Fibroblast of the conjunctiva (primary cell): ENCODE measurements around the gene GCAT.
A peak's percentile ranks its signal among the peaks of the same experiment; 100 is the strongest.

Experiments used
- DNase-seq: peaks from one replicate; pipeline ENCODE4 v3.0.0-alpha.2; 2010; ENCODE audit warnings: low read depth

Gene GCAT

DNA sequence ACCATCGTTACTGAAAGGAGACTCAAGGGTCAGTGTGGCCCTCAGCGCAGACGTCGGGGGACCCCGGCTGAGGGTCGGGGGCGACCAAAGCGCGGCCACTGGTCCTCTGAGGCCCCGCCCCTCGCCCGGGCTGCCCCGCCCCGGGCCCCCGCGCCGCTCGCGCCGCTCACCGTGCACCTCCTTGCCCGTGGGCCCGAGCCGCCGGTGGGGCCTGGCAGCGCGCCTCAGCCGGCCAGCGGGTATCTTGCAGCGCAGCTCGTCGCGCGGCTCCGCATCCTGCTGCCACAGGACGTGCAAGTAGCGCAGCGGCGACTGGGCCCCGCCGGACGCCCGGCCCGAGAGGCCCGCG lies 36.0 kb downstream of the GCAT start:
- no peak for DNase-seq

DNA sequence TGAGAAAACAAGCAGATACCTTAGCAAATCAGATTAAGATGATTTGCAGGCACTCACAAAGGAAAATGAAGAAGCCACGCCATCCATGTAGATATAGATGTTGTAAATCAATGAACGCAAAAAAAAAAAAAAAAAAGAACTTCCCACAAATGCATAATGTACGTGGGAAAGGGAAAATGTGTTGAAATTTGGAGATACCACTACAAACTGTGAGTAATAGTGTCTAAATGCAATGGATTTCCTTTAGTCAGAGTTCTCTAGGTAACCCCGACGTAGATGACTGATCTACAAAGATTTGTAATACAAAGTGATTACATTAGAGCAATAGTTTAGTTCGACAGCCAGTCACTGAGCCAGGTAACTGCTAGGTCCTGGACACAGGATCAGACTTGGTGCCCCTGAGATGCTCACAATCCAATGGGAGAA lies 37.2 kb downstream of the GCAT start:
- DNase-seq: no peak

DNA sequence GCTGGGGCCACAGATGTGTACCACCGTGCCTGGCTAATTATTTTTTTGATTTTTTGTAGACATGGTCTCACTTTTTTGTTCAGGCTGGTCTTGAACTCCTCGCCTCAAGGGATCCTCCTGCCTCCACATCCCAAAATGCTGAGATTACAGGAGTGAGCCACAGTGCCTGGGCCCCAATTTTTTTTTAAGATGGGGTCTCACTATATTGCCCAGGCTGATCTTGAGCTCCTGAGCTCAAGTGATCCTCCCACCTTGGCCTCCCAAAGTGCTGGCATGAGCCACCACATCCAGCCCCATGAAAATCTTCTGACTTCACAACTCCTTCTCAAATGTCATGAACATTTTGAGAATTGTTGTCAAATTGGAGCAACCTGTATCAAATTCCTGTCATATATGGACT lies 38.7 kb downstream of the GCAT start:
- DNase-seq: no peak

DNA sequence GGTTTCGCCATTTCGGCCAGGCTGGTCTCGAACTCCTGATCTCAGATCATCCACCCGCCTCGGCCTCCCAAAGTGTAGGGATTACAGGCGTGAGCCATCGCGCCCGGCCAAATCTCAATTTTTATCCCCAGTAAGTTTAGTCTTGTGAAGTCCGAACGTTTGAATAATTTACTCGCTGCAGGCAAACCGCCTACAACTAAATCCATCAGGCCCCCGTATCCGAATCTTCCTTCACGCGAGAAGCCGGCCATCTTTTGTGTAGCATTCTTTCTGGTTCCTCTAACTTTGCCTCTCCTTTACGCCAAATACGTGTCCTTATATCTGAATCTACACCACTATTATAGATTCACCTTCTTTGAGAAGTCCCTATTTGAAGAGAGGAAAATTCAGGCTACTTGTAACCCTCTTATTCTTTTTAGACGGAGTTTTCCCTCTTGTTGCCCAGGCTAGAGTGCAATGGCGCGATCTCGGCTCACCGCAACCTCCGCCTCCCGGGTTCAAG lies 40.9 kb downstream of the GCAT start:
- no peak for DNase-seq

DNA sequence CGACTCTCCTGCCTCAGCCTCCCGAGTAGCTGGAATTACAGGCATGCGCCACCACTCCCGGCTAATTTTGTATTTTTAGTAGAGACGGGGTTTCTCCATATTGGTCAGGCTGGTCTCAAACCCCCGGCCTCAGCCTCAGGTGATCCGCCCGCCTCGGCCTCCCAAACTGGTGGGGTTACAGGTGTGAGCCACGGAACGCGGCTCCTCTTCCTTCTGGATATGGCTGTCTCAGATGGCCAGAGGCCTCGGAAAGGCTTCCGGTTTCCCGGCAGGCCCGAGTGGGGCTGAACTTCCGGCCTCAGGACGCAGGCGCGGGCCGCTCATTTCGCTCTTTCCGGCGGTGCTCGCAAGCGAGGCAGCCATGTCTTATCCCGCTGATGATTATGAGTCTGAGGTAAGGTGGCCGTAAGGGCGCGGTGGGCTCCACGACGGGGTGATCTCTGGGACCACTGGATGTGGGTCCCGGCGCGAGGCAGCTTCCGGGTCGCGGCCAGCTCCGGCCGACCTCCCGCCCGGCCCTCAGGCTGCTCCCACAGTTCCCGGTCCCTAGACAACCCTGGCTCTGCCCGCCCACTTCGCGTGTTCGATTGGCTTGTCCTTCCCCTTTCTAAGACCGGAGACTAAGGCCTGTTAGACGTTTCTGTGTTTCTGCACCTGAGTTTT lies 41.5 kb downstream of the GCAT start, which contains the start of gene EIF3L:
Gene EIF3L, plus strand, starts transcription at position 331 of the 663 bp plus-strand sequence. Its CDS starts 31 bp downstream, at position 362.
- DNase-seq: peak; percentile 64

DNA sequence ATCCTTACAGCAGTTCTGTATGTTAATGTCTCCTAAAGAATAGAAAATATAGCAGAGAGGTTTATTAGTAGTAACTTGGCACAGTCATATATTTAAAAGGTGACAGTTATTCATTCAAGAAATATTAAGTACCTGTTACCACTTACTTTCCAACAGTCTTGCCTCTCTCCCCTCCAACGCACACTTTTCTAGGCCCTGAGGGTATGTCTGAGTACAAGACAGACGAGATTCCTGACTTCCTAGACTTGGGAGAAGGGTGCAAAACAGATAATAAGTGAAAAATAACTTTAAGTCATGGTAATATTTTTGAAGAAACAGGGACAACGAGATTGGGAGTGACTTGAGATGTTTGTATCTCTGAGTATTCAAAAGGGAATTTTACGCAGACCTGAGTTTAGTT lies 43.1 kb downstream of the GCAT start:
- no peak for DNase-seq

DNA sequence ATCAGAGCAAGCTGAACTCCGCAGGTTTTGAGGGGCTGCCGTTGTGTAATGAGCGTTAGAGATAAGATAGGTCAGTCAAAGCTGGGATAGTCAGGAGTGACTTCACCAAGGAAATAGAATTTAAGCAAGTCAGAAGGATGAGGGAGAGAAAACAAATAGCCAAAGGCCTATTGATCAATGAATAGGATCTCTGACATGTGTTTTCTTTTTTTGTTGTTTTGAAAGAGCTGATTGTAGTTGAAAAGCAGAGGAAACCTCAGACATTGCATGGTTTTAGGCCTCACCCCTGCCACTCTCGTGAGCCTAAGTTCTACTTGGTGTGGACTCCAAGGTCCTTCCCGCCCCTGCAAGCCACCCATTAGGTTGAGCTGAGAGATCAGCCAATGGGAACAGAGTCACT lies 44.7 kb downstream of the GCAT start:
- DNase-seq: no peak

DNA sequence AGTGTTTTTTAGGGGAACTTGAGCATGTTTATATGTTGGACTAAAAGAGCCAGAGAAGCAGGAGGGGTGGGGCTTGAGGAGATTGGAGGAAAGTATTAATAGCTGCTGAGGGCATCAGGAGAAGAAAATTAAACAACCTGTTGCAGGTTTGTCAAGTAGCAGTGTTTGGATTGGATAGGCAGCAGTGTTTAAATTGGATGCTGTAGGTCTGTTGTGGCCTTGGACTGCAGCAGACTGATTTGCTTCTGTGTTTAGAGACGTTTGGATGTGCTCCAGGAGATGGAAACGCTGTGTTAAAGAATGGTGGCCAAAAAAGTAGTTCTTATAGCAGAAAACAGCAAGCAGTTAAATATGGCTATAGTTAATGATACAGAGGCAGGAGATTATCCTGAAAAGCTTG lies 47.2 kb downstream of the GCAT start:
- no peak for DNase-seq

DNA sequence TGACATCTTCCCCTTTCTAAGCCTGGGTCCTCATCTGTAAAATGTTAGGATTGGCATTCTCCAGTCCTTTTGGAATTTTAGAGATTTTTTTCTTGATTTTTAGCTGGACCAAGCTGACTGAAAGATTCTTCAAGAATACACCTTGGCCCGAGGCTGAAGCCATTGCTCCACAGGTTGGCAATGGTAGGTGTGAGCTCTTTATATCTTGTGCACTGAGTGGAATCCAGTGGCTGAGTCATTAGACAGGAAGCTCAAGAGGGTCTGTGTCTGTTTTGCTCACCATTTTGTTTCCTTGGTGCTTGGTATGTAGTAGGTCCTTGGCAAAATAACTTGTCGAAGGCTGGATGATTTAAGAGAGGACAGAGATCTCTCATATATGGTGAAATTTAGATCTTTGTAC lies 47.7 kb downstream of the GCAT start:
- no peak for DNase-seq

DNA sequence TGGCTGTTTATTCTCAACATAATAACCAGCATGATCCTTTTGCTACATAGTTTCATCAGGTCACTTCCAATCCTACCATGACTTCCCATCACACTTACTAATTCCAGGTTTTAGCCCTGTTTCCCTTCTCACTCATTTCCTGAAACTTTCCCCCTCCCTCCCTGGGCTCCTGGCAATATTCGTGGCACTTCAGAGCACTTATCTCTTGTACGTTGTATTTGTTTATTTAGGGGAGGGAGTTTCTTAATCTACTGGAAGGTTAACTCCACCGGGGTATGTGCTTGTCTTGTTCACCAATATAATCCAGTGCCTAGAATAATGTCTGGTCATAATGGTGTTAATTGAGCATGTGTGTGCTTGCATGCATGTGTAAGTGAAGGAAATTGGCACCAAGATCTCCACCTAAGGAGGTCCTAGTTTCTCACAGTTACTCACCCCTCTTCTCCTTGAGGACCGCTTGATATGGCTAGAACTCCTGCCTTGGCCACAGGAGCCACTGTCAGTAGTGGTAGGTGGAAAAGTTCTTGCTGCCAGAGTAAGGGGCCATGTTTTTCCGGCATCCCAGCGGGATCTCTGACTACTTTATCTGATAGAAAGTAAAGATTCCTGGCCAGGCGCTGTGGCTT lies 53.2 kb downstream of the GCAT start:
- DNase-seq: no peak

DNA sequence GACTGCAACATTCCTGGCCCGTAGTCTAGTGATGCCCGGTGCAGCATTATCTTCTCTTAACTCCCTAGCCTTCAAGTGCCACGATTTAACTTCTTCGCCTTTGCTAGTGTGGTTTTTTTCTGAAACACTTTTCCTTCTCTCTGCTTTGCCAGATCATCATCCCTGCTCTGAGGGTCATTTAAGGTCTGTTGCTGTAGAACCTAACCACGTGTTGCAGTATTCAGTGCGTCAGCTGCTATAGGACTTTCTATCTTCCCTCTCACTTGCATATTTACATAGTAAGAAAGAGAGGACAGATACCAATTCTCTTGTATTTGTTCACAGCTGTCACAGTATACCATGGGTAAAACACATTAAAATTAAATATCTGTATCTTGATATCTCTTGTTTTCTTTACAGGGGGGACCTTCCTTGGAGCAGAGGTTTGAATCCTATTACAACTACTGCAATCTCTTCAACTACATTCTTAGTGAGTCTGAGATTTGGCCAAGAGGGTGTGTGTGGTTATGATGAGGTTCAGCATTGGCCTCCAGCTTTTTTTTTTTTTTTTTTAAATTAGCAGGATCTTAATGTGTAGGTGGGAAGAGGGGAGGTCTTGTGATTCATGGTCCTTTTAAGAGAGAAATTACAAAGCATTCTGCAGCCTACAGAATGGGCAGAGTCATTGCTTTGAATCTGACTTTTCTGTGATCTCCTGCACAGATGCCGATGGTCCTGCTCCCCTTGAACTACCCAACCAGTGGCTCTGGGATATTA lies 55.0 kb downstream of the GCAT start:
- DNase-seq: no peak

DNA sequence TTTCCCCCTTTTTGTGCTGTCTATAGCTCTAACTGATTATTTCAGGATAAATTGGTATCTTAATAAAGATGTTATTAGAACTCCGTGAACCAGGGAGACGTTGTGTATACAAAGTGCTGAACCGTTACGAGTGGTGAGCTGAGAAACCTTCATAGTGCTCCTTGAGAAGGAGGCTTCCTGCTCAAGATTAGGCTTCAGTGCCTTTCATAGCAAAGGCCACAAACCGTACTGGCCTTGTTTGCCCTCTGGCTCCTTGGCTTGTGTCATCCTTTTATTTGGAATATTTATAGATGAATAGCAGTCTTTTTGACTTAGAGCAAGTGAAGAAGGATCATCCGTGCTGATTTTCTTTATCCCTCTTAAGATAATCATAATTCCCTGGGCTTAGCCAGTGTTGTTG lies 57.8 kb downstream of the GCAT start:
- no peak for DNase-seq
